SKM-1 treated with dmso at 0.1 percent for 144 hours (cell line): ENCODE measurements around the gene SCARB2.
"Not testable (repeated sequence)": the region's sequence is repeated elsewhere in the genome, so short reads cannot be mapped to it uniquely, and the experiment has no call there.

Experiments
- DNase-seq: peaks from one replicate; lab custom pipeline; 2025; ENCODE audit not compliant: unreplicated experiment; lab: John Stamatoyannopoulos, UW

The SCARB2 gene, protein sequence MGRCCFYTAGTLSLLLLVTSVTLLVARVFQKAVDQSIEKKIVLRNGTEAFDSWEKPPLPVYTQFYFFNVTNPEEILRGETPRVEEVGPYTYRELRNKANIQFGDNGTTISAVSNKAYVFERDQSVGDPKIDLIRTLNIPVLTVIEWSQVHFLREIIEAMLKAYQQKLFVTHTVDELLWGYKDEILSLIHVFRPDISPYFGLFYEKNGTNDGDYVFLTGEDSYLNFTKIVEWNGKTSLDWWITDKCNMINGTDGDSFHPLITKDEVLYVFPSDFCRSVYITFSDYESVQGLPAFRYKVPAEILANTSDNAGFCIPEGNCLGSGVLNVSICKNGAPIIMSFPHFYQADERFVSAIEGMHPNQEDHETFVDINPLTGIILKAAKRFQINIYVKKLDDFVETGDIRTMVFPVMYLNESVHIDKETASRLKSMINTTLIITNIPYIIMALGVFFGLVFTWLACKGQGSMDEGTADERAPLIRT

DNA sequence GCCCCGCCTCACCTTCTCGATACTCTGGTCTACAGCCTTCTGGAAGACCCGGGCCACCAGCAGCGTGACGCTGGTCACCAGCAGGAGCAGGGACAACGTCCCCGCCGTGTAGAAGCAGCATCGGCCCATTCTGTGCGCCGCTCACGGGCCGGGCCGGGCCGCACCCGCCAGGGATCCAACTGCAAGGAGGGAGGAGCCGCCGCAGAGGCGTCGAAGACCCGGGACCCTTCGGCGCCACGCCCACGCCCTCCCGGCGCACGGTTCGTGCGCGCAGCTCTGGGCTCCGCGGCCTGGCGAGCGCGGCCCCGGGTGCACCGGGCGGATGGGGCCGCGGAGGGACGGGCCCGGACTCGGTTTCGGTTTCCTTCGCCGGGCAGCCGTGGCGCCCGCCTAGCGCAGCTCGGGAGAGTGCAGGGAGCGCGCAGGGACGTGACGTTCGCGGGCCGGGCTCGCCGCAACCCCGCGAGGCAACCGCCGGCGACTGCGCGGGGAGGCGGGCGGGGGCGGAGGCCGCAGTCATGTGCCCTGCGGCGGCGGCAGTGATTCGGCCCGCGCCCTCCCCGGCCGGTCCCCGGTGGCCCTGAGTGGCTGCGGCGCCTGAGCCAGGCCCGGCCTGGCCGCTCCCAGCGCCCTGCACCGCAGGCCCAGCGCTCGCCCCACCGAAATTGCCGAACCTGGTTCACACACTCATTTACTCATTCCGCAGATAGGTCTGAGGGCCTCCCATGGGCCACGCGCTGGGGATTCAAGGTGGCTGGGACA, at the start of gene SCARB2:
Gene SCARB2 (minus strand): TSS at position 410 of the 762 bp plus-strand sequence. CDS start 281 bp downstream, at position 129.
- peak; percentile 47 for DNase-seq

- DNase-seq, result no peak
Measured at GRCh38 chr4:76260571-76260970, 46.9 kb upstream of the SCARB2 start.

DNA sequence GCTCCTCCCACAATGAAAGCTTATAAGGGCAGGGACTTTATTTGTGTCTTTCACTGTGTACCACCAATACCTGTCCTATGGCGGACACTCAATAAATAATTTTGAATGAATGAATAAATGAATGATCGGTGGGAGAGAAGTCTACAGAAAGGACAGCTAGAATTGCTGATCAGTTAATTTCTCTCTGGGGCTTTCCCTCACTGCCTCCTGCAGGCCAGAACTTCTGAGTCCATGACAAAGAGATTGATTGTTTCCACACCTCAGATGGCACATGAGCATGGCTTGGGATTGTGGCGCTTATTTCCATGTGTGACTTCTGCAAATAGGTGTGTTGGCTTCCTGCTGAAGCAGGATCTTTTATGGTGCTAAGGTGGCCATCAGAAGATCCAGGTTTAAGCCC, 44.2 kb upstream of the SCARB2 start:
- DNase-seq, result no peak

GRCh38 chr4:76256968-76257367, 43.3 kb upstream of the SCARB2 start:
- no peak for DNase-seq

DNA sequence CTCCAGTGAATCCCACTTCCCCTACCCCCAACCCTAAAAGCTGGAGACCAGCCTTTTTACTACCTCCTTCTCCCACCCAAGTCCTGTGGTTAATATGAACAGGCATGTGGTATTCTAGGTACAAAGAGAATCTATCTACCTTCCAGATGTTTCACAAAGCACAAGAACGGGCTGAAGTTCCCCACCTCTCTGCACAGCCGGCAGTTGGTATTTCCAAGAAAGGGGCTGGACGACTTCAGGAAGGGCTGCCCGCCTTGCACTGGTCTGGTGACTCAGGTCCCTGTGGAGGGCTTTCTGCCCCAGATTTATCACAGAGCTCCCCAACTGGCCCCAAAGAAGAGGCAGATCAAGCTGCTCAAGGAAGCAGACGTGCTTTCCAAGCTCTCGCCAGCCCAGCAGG, 42.4 kb upstream of the SCARB2 start:
- DNase-seq, result no peak

GRCh38 chr4:76253511-76253910, 39.9 kb upstream of the SCARB2 start:
- DNase-seq, result no peak

DNA sequence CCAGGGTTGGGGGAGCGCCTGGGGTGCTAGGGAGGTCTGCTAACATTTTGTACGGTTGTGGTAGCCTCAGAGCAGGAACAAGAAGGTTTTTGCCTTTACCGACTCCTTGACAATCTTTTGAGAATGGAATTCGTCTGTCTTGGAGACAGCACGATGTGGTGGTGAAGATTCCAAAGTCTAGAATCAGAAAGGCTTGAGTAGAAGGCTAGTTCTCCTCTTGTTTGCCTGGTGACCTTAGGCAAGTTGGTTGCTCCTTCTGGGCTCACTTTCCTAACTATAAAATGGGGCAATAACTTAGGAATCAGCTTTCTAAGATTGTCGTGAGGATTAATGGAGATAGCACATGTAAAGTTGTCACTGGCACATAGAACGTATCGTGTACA, 38.6 kb upstream of the SCARB2 start:
- no peak for DNase-seq

DNA sequence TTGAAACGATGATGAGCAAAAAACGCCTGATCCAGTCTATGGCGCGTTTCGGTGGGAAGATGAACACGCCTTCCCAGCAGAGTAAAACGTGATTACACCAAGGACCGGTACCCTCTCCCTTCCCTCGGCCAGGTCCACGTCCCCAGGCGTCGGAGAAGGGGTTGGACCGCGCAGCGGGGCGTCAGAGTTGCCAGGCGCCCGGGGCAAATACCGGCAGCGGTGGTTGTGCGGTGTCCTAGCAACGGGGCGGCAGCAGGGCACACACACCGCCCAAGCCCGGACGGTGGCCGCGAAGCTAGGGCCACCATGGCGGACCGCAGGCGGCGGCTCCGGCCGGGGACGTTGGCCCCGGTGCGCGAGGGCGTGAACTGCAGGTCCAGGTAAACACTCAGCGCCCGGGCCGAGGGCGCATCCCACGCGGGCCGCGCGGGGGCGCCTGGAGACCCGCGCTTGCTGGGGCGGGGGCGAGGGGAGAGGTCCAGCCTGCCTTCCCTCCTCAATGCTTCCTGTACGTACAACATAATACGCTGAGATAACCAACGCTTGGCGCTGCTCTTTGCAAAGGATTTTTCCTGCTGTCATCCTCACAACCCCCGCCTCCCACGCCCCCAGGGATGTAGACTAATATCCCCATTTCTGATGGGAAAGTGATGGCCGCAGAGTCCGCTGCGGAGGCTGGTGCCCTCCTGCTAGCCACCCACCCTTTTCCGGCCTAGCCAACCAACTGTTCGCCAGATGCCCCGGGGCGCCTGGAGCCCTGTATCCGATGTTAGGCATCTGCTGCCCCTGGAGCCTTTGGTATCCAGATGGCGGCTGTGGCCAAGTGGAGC, 38.0 kb upstream of the SCARB2 start, which contains the start of gene FAM47E:
Gene FAM47E (plus strand): TSS at position 281 of the 830 bp plus-strand sequence. CDS start 26 bp downstream, at position 307.
- no peak for DNase-seq

GRCh38 chr4:76250962-76251361, 37.3 kb upstream of the SCARB2 start:
- no peak for DNase-seq

GRCh38 chr4:76246852-76247251, 33.2 kb upstream of the SCARB2 start:
- DNase-seq, result no peak

DNA sequence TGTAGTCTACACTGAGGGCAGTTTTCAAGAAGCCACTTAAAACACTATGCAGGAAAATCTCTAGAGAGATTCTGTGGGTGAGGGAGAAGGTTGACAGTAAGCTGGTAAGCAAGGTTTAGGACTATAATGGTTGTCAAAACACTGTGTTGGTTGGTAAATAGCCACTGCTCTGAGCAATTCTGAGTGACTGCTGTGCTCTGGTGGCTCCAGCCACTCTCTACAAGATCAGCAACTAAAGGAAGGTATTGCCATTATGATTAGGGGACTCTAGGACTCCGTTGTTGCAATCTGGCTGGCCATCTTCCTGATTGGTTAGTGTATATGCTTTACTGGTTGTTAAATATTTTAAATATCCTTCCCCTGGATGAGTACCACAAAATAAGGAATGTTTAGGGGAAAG, 32.4 kb upstream of the SCARB2 start:
- no peak for DNase-seq

GRCh38 chr4:76243877-76244276, 30.3 kb upstream of the SCARB2 start:
- not testable (repeated sequence) for DNase-seq

GRCh38 chr4:76240236-76240635, 26.6 kb upstream of the SCARB2 start:
- DNase-seq, result no peak

DNA sequence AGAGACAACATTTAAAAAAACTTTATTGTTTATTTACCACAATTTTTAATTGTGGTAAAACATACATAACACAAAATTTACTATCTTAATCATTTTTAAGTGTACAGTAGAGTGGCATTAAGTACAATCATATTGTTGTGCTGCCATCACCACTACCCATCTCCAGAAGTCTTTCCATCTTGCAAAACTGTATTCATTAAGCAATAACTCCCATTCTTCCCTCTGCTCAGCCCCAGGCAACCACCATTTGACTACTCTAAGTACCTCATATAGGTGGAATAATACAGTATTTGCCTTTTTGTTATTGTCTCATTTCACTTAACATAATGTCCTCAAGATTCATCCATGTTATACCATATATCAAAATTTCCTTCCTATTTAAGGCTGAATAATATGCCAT, 25.1 kb upstream of the SCARB2 start:
- DNase-seq, result no peak

GRCh38 chr4:76238236-76238635, 24.6 kb upstream of the SCARB2 start:
- no peak for DNase-seq

- DNase-seq, result no peak
Measured at GRCh38 chr4:76235915-76236314, 22.3 kb upstream of the SCARB2 start.

GRCh38 chr4:76235407-76235806, 21.8 kb upstream of the SCARB2 start:
- no peak for DNase-seq

DNA sequence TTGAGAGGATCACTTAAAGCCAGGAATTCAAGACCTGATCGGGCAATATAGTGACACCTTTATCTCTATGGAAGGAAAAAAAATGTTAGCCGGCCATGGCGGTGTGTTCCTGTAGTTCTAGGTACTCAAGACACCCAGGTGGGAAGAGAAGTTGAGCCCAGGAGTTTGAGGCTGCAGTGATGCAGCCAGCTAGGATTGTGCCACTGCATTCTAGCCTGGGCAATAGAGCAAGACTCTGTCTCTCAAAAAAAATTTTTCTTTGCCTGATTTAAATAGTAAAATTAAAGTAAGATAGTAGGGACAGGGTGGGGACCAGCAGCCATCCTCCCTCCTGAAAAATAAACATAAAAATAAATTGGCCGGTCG, 21.0 kb upstream of the SCARB2 start:
- no peak for DNase-seq

GRCh38 chr4:76233967-76234678, 20.5 kb upstream of the SCARB2 start:
- no peak for DNase-seq

DNA sequence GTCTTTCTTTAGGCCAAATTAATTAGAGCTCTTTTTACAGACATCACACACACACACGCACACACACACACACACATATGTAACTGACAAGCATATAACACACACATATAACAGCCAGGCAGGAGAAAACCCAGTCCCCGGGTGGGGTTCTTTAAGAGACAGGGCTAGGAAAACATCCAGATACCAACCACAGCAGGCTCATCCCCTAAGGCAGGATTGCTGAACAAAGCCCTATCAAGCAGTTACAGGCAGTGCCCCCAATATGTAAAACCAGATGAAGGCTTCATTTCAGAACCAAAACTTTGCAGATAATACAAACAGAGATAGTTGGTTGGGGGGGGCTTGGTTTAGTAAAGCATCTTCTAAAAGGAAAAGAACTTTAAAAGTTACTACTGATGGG, 19.9 kb upstream of the SCARB2 start:
- DNase-seq, result no peak

GRCh38 chr4:76233083-76233482, 19.5 kb upstream of the SCARB2 start:
- no peak for DNase-seq
